Inflammatory macrophage treated with lipopolysaccharide for 1 hour (primary cell): ENCODE results near the gene CCDC102B.
"Not testable (repeated sequence)": the region's sequence is repeated elsewhere in the genome, so short reads cannot be mapped to it uniquely, and the experiment has no call there.

Experiments used
- DNase-seq, 2 donors: peaks; one replicate each; pipeline ENCODE4 v3.0.0-alpha.2; 2020 to 2022

Gene CCDC102B

GRCh38 chr18:68983126-68983525 lies 185.2 kb downstream of the CCDC102B start:
- no peak for DNase-seq

GRCh38 chr18:68984342-68984741 lies 186.5 kb downstream of the CCDC102B start:
- DNase-seq: no peak

DNA sequence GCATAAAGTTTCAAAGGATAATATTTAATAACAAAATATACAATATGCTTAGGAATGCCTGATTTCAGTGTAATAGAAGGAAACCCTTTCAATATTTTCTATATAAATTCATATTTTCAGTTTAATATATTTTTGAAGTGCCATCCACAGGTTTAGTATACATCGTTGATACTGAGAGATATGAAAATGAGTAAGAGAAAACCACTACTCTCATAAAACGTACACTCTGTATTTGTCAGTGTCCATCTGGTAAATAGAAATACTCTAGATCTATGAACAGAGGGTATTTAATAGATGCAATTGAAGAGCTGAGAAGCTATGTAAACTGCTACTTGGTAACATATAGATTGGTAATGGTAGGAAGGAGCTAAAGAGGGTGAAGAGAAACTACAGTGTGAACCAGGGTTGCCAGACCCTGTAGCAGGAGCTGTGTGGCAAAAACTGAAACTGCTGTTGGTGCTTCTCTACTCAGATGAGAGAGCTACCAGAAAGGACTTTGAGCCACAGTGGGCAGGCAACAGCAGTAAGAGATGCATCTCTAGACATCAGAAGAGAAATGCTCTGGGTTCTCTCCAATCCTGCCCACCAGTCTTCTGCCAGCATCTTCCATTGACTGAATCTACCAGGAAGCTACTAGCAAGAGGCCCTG lies 187.4 kb downstream of the CCDC102B start:
- DNase-seq: no peak

DNA sequence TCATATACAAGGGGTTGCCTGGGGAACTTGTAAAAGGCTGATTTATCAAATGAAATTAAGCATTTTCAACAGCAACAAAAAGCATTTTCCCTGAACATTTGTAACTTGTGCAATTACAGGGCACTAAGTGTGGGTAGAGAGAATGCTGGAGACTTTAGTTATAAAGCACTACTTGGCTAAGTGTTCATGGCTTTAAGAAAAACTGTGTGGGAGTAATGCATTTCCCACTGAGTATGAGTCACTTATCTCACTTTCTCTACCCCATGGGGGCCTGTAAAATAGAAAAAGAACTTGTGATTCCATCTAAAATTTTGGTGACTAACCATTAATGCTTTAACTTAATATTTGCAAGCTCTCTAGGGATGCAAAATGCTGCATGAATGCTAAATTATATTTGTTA lies 193.4 kb downstream of the CCDC102B start:
- peak; percentile 25 to 55 for DNase-seq

GRCh38 chr18:68992719-68993482 lies 195.0 kb downstream of the CCDC102B start:
- no peak for DNase-seq

- no peak for DNase-seq
Observed at GRCh38 chr18:68995675-68996074, 197.8 kb downstream of the CCDC102B start.

DNA sequence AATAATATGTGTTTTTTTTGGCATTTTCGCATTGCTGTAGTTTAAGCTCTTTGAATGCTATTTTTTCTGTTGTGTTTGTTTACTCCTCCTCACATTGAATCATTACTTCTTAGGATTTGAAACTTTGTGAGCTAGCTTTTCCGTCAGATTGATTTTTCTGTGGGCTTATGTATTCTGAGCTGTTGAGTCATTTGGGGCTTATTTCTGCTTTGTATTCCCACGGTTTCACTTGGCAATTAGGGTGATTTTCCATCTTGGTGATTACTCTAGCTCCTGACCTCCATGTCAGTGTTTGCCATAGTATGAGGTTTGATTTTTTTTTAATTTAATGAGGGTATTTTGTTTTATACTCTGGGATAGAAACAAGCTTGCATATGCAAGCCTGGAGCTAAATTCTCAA lies 200.0 kb downstream of the CCDC102B start:
- no peak for DNase-seq

- DNase-seq: no peak
Observed at GRCh38 chr18:69000366-69000765, 202.5 kb downstream of the CCDC102B start.

GRCh38 chr18:69002233-69002632 lies 204.4 kb downstream of the CCDC102B start:
- DNase-seq: no peak

- DNase-seq: not testable (repeated sequence)
Observed at GRCh38 chr18:69006212-69006611, 208.3 kb downstream of the CCDC102B start.

GRCh38 chr18:69008538-69008937 lies 210.7 kb downstream of the CCDC102B start:
- DNase-seq: no peak

DNA sequence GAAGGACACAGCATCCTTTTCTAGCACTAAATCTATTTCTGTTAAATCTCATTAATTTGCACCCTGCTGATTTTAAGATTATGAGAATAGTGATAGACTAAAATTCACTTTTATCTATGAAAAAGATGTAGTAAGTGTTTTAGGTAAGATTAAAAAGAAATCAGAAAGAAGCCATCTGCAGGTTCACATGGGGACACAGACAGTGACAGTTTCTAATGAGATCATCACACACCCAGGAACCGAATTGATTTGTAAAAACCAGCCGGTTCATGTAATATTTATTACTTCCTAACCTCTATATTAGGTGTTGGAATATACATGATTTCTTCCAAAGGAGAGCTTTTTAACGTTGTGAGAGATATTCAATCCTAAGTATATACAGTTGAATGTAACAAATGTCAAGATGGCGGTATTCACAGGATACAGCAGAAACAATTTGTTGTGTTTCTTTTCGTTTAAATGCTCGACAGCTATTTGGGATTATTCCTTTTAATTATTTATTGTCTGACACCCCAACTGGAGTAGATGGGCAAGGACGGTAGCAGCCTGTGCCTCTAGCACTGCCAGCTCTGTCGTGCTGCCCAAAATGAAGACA lies 223.4 kb downstream of the CCDC102B start:
- no peak for DNase-seq

GRCh38 chr18:69022426-69022825 lies 224.5 kb downstream of the CCDC102B start:
- DNase-seq: no peak

DNA sequence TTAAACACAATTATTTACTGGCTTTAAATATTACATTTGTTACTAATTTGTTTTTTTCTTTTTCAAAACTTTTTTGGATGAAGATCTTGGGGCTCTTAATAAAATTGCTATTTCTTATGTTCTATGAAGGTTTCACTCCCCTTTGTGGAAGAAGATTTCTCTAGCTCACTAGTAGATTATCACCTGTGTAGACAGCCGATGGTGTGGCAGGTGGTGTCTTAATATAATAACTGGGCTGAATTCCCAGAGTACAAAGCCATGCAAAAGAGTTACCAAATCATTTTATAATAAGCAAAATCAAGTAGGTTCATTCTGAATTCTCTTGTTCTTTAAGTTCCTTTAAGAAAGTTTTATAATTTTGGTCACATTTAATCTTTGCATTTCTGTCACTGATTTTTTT lies 233.7 kb downstream of the CCDC102B start:
- no peak for DNase-seq

DNA sequence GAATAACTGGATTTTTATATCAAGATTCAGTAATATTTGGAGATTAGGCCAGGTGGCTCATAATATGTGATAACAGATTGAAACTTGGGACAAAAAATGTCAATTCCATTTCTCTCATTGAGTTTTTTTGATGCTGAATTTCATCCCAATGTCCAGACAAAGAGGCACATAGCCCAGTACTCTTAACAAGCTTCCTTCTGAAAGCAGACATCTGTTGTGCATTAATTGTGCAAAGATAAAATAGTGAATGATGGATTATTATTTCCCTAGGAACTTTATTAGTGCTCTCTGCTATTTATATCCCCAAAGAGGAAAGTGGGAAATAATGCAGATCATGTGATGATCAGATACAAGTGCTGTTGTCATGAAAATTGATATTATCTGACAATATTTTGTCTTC lies 234.1 kb downstream of the CCDC102B start:
- no peak for DNase-seq

- DNase-seq: no peak
Observed at GRCh38 chr18:69035756-69036155, 237.9 kb downstream of the CCDC102B start.

- no peak for DNase-seq
Observed at GRCh38 chr18:69044215-69044614, 246.3 kb downstream of the CCDC102B start.

- DNase-seq: no peak
Observed at GRCh38 chr18:69064063-69064462, 266.2 kb downstream of the CCDC102B start.

GRCh38 chr18:69067048-69067447 lies 269.2 kb downstream of the CCDC102B start:
- no peak for DNase-seq

- DNase-seq: no peak
Observed at GRCh38 chr18:69071680-69072079, 273.8 kb downstream of the CCDC102B start.

DNA sequence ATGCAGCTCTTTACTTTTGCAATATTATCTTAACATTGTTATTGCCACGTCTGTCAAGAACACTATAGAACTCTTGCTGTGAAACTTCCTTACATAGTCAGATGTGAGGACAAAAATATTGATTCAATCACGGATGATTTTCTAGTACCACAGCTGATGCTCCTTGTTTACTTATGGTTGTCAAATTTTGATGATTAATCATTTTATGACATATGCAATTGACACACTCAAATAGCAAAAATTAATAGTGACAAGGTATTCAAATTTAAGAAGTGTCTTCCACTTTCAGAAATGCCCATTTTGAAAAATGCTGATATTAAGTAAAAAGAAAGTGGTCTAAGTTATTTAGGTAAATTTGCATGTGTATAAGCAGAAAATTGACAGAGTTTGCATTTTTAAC lies 284.0 kb downstream of the CCDC102B start:
- DNase-seq: no peak

DNA sequence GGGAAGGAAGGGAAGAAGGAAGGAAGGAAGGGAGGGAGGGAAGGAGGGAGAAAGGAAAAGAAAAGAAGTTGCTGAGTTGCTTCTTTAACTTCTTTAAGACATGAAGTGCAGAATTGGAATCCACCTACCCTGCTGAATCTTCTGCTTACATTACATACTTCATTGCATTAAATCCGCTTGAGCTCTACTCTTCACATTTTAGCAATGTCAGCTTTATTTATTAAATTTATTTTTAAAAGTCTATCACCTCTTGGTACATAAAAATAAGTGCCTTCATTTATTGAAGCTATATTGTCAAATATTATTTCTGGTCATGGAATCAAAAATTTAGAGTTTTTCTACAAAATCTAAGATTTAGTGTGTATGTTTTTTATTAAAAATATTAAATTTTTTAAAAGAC lies 284.6 kb downstream of the CCDC102B start:
- DNase-seq: no peak

GRCh38 chr18:69085951-69086350 lies 288.1 kb downstream of the CCDC102B start:
- DNase-seq: no peak

DNA sequence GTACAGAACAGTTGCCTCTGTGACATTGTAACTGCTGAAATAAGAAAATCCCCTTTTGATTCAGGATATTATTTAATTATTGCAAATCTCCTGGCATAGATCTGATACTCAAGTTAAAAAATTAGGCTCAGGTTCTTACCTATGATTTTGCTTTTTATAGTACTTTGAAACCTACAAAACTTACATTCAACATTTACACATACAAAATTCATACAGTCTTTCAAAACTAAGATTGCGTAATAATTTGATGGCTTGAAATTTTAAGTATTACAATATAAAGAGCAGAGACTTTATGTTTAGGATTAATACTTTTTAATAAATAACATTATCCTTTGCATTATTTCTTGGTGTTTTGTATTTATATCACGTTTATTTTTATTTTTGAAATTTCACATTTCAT lies 291.1 kb downstream of the CCDC102B start:
- DNase-seq: no peak
